ENCODE results near the gene RIPK4.

DNA sequence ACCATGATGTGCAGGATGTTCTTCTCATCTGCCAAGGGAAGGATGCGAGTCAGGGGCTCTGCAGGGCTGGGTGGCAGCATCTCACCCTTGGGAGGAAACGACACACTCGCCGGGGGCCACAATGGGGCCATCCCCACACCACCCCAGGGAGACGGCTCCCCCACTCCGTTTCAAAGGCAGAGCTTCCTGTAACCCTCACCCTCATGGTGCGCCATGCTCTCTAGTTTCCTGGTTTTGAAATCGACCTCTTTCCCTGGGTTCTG lies 20.2 kb downstream of the RIPK4 start:
- no peak for TF ChIP-seq CTCF (IDR thresholded peaks at IDR 0.05)
- TF ChIP-seq POLR2A (IDR thresholded peaks at IDR 0.05) = no peak
